Central memory CD4-positive, alpha-beta T cell (primary cell): ENCODE results near the gene HDAC4.

ENCODE experiments used
- DNase-seq: peaks from one replicate; pipeline ENCODE4 v3.0.0; 2022

The HDAC4 gene

GRCh38 chr2:239033801-239034560 lies 366.8 kb downstream of the HDAC4 start:
- no peak for DNase-seq

DNA sequence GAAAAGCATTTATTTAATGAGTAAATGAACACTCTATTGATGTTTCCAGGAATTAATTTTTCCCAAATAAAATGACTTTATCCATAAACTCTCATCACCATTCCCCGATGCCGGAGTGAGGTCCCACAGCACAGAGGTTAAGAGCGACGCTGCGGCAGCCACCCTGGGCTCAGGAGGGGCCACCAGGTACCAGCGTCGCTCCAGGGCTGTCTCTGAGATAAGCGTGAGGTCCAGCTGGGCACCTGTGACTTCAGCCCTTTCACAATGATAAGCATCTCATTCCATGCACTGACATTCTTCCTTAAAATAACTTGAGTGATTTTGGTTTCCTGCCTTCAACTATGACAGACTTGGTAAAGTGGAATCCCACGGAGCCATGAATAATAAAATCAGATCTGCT lies 370.9 kb downstream of the HDAC4 start:
- DNase-seq: no peak

DNA sequence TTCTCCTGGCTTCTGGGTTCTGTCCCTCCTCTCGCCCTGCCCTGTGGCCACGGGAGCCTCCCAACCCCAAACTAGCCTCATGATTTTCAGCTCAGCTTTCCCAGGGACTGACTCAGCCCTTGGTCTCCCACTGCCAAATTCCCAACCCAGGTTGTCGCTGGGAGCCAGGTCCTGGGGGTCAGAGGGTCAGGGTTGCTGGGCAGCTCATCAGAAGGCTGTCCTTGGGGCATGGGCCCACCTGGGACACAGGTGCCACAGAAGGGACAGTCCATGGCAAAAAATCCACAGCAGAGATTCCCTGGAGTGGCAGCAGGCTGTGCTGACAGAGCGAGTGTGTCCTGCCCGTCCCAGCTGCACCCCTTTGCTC lies 372.6 kb downstream of the HDAC4 start:
- no peak for DNase-seq

GRCh38 chr2:239027391-239028252 lies 373.2 kb downstream of the HDAC4 start:
- no peak for DNase-seq

DNA sequence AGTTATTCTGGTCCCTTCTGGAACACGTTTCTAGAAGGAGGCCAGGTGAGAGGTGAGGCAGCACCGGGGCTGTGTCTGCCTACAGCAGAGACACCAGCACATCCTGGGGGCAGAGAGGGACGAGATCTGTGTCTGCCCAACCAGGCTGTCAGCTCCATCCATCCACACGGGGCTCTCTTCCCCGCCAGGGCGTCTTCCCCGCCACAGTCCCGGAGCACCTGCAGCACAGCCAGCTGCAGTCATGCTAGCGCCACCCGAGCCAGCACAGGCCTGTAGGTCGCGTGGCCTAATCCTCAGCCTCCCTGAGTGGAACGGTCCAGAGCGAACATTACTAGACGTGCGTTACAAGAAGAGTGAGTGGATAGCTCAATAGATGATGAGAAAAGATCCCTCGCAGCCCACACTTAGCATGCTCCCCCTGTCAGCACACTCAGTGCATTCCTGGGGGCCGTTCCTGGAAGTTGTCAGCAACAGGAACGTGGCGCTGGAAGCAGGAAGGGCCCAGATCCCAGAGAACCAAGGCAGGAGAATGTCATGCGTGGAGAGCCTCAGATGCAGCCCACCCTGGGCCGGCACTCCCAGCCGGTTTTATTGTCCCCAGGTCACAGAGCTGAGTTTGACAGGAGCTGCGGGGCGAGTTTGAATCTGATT lies 374.0 kb downstream of the HDAC4 start:
- DNase-seq: no peak

DNA sequence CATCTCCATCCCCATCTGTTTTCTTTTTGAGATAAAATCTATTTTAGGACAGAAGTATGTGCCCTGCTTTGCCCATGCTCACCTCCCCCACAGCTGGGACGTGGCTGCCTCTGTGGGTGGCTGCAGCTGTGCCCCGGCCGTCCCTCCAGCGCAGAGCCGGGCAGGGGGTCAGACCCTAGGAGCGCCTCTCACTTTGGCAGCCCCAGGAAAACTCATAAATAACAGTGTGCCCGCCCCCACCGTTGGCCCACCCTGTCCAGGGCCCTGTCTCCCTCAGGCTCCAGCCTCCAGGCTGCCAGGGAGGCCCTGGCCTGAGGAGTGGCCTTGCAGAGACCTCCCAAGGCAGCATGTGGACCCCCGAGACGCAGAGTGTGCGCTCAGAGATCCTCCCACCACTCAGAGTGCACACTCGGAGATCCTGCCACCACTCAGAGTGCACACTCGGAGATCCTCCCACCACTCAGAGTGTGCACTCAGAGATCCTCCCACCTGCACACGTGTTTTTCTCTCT lies 374.8 kb downstream of the HDAC4 start:
- no peak for DNase-seq

GRCh38 chr2:239025096-239025801 lies 375.6 kb downstream of the HDAC4 start:
- DNase-seq: no peak

- no peak for DNase-seq
Observed at GRCh38 chr2:239024226-239024625, 376.6 kb downstream of the HDAC4 start.

- no peak for DNase-seq
Observed at GRCh38 chr2:239022437-239023260, 378.2 kb downstream of the HDAC4 start.

- no peak for DNase-seq
Observed at GRCh38 chr2:239021651-239022436, 379.0 kb downstream of the HDAC4 start.

DNA sequence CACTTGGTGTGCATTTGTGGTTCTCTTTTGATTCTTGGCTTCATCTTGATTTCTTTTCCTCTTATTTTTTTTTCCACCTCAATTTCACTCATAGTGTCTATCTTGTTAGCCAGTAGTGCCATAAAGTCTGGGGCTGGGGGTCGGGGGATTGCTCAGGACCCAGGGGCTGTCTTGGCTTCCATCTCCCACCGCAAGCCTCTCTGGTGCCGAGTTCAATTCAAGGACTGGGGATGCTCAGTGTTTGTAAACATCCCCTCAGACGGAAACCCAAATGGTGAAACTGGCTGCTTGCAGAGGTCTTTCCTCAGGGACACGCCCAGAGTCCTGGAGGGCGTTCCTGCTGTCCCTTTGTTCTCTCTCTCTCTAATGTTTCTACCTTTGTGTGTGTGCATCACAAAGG lies 379.6 kb downstream of the HDAC4 start:
- DNase-seq: no peak

- DNase-seq: no peak
Observed at GRCh38 chr2:239020541-239021041, 380.2 kb downstream of the HDAC4 start.

- no peak for DNase-seq
Observed at GRCh38 chr2:239019183-239019581, 381.6 kb downstream of the HDAC4 start.

GRCh38 chr2:239018271-239019182 lies 382.3 kb downstream of the HDAC4 start:
- no peak for DNase-seq

DNA sequence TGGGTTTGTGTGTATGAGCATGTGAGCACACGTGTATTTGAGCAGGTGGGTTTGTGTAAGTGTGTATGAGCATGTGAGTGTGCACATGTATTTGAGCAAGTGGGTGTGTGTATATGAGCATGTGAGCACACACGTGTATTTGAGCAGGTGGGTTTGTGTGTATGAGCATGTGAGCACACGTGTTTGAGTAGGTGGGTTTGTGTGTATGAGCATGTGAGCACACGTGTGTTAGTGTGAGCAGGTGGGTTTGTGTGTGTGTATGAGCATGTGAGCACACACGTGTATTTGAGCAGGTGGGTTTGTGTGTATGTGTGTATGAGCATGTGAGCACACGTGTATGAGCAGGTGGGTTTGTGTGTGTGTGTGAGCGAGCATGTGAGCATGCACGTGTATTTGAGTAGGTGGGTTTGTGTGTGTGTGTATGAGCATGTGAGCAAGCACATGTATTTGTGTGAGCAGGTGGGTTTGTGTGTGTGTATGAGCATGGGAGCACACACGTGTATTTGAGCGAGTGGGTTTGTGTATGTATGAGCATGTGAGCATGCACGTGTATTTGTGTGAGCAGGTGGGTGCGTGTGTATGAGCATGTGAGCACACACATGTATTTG lies 383.2 kb downstream of the HDAC4 start:
- no peak for DNase-seq

GRCh38 chr2:239015901-239016675 lies 384.7 kb downstream of the HDAC4 start:
- no peak for DNase-seq

GRCh38 chr2:239015218-239015900 lies 385.5 kb downstream of the HDAC4 start:
- no peak for DNase-seq
